H1 (cell line): Measurements from ENCODE around the gene CAPS. TPM values are rescaled to one million over a fixed set of nuclear protein-coding genes. Genes with fewer than 3 reads are reported as not detected.

Experiments used
- CTCF ChIA-PET: fragments of 300-600 bp; sonication (Branson Sonifier 250); formaldehyde crosslinking; loops from one replicate; lab custom pipeline; 2021; ENCODE audit not compliant: partially characterized antibody; lab: Charles Lee
- POLR2A ChIA-PET: fragments of 300-600 bp; sonication (Branson Sonifier 250); formaldehyde crosslinking; loops from one replicate; lab custom pipeline; 2021; ENCODE audit warnings: inconsistent platforms; ENCODE audit not compliant: partially characterized antibody; lab: Charles Lee
- DNase-seq, 2 experiments: peaks; one replicate each; pipeline versions ENCODE4 v3.0.0 to v3.0.0-alpha.2; 2010 to 2022; ENCODE audit warnings: low spot score in 2 of 2, low read depth in 1 of 2, mixed read lengths in 1 of 2
- FAIRE-seq: peaks from 2 replicates; lab custom pipeline; 2011; peaks lifted over from hg19 to GRCh38; lab: Jason Lieb, UNC
- H2AFZ ChIP-seq: 2 replicates; pipeline ENCODE4 v1.8.1; 2012; ENCODE audit warnings: low read length, inconsistent platforms
- H2AK5ac ChIP-seq: 2 replicates; pipeline ENCODE4 v1.6.1; 2013; ENCODE audit warnings: low read depth, low read length
- H2BK120ac ChIP-seq: replicated peaks from 2 replicates; pipeline ENCODE3; 2013; ENCODE audit warnings: low read depth, low read length, inconsistent platforms
- H2BK12ac ChIP-seq: 2 replicates; pipeline ENCODE4 v1.6.1; 2013; ENCODE audit warnings: low read depth, low read length
- H2BK15ac ChIP-seq: 2 replicates; pipeline ENCODE4 v1.6.1; 2013; ENCODE audit warnings: low read length
- H2BK20ac ChIP-seq: 2 replicates; pipeline ENCODE4 v1.6.1; 2013; ENCODE audit warnings: low read length
- H2BK5ac ChIP-seq: 2 replicates; pipeline ENCODE4 v1.6.1; 2013; ENCODE audit warnings: low read depth, low read length
- H3K14ac ChIP-seq: 2 replicates; pipeline ENCODE4 v1.6.1; 2013; ENCODE audit warnings: inconsistent platforms; ENCODE audit not compliant: insufficient read length
- H3K18ac ChIP-seq: 2 replicates; pipeline ENCODE4 v1.6.1; 2013; ENCODE audit warnings: low read length; ENCODE audit errors: extremely low read depth
- H3K23ac ChIP-seq: 2 replicates; pipeline ENCODE4 v1.6.1; 2013; ENCODE audit warnings: inconsistent platforms; ENCODE audit not compliant: insufficient read length
- H3K23me2 ChIP-seq: 2 replicates; pipeline ENCODE4 v1.6.1; 2013; ENCODE audit warnings: low read depth, low read length
- H3K27ac ChIP-seq: 2 replicates; pipeline ENCODE4 v1.6.1; 2011; ENCODE audit warnings: low read depth, low read length, inconsistent platforms
- H3K27me3 ChIP-seq, 4 experiments: replicated peaks in 1 of 4; 1 replicate in 1 of 4; 2 replicates in 3 of 4; pipeline versions ENCODE4 v1.6.1 to v1.8.1; 2011 to 2013; ENCODE audit warnings: low read length in 3 of 4, mild to moderate bottlenecking in 3 of 4, inconsistent platforms in 2 of 4, mixed read lengths in 2 of 4, moderate library complexity in 1 of 4; ENCODE audit not compliant: control insufficient read depth in 3 of 4, insufficient read depth in 3 of 4; ENCODE audit errors: extremely low read depth in 1 of 4
- H3K36me3 ChIP-seq, 4 experiments: 2 replicates each; pipeline versions ENCODE4 v1.6.1 to v1.8.1; 2011 to 2013; ENCODE audit warnings: mild to moderate bottlenecking in 4 of 4, low read length in 3 of 4, moderate library complexity in 2 of 4, control low read depth in 1 of 4, inconsistent platforms in 1 of 4; ENCODE audit not compliant: insufficient read depth in 4 of 4, control insufficient read depth in 2 of 4
- H3K4ac ChIP-seq: replicated peaks from 2 replicates; pipeline ENCODE3; 2013; ENCODE audit warnings: low read length, low read depth, mixed read lengths, inconsistent platforms; ENCODE audit not compliant: insufficient read length
- H3K4me1 ChIP-seq, 4 experiments: replicated peaks in 1 of 4; 1 replicate in 1 of 4; 2 replicates in 3 of 4; pipeline versions ENCODE4 v1.6.1 to v1.8.1; 2011 to 2013; ENCODE audit warnings: low read length in 3 of 4, inconsistent platforms in 2 of 4, mixed read lengths in 1 of 4; ENCODE audit not compliant: insufficient read depth in 4 of 4, control insufficient read depth in 3 of 4
- H3K4me2 ChIP-seq, 2 experiments: 2 replicates each; pipeline versions ENCODE4 v1.6.1 to v1.8.1; 2011 to 2013; ENCODE audit warnings: low read depth in 2 of 2, low read length in 2 of 2, control low read depth in 1 of 2, inconsistent platforms in 1 of 2, mild to moderate bottlenecking in 1 of 2; ENCODE audit not compliant: insufficient read depth in 1 of 2
- H3K4me3 ChIP-seq, 4 experiments: fragments of 200-600, 300-600 bp in 1 of 4; sonication (generic), shearing (Covaris generic), sonication (Bioruptor Twin) in 1 of 4; 2 replicates each; pipeline versions ENCODE4 v1.5.1 to v1.8.1; 2011 to 2016; ENCODE audit warnings: low read length in 4 of 4, low read depth in 3 of 4, control low read depth in 2 of 4, inconsistent platforms in 2 of 4, mild to moderate bottlenecking in 2 of 4, mixed read lengths in 1 of 4, moderate library complexity in 1 of 4; ENCODE audit not compliant: insufficient read depth in 2 of 4; ENCODE audit errors: extremely low read depth in 1 of 4
- H3K56ac ChIP-seq: replicated peaks from 2 replicates; pipeline ENCODE3; 2013; ENCODE audit warnings: low read depth, mild to moderate bottlenecking, mixed read lengths, low read length, inconsistent platforms; ENCODE audit not compliant: insufficient read length
- H3K79me1 ChIP-seq: 2 replicates; pipeline ENCODE4 v1.6.1; 2013; ENCODE audit warnings: low read depth, low read length, control low read depth
- H3K79me2 ChIP-seq, 2 experiments: 2 replicates each; pipeline versions ENCODE4 v1.6.1 to v1.8.1; 2012 to 2013; ENCODE audit warnings: low read length in 2 of 2, mild to moderate bottlenecking in 2 of 2, inconsistent platforms in 1 of 2; ENCODE audit not compliant: insufficient read depth in 2 of 2, control insufficient read depth in 1 of 2
- H3K9ac ChIP-seq, 4 experiments: replicated peaks in 1 of 4; 1 replicate in 1 of 4; 2 replicates in 3 of 4; pipeline versions ENCODE4 v1.6.1 to v1.8.1; 2011 to 2013; ENCODE audit warnings: low read depth in 3 of 4, low read length in 3 of 4, control low read depth in 2 of 4, mild to moderate bottlenecking in 2 of 4, moderate library complexity in 2 of 4, inconsistent platforms in 1 of 4; ENCODE audit errors: extremely low read depth in 1 of 4
- H3K9me3 ChIP-seq, 2 experiments: 2 replicates each; pipeline versions ENCODE4 v1.6.1 to v1.8.1; 2012 to 2013; ENCODE audit warnings: mild to moderate bottlenecking in 2 of 2, moderate library complexity in 2 of 2, control low read depth in 1 of 2, inconsistent platforms in 1 of 2, low read depth in 1 of 2, low read length in 1 of 2, mixed read lengths in 1 of 2; ENCODE audit not compliant: insufficient read depth in 2 of 2
- H4K20me1 ChIP-seq, 2 experiments: replicated peaks in 1 of 2; 2 replicates each; pipeline versions ENCODE3 to v1.8.1; 2011 to 2013; ENCODE audit warnings: inconsistent platforms in 2 of 2, low read length in 2 of 2, mild to moderate bottlenecking in 1 of 2; ENCODE audit not compliant: insufficient read depth in 2 of 2, control insufficient read depth in 1 of 2
- H4K5ac ChIP-seq: 2 replicates; pipeline ENCODE4 v1.6.1; 2013; ENCODE audit warnings: low read length, low read depth, mixed read lengths, inconsistent platforms; ENCODE audit not compliant: insufficient read length
- H4K8ac ChIP-seq: 2 replicates; pipeline ENCODE4 v1.8.0; 2013; ENCODE audit warnings: mild to moderate bottlenecking, moderate library complexity, low read length, inconsistent platforms; ENCODE audit not compliant: insufficient read depth; ENCODE audit errors: extremely low read depth
- H4K91ac ChIP-seq: replicated peaks from 2 replicates; pipeline ENCODE3; 2013; ENCODE audit warnings: low read length, mixed read lengths, inconsistent platforms; ENCODE audit not compliant: insufficient read length
- ASH2L ChIP-seq: fragments of 200-600, 300-600 bp; sonication (generic); IDR thresholded peaks from one replicate; pipeline ENCODE4 v1.7.1; 2017; ENCODE audit warnings: low read length
- CBX5 ChIP-seq: fragments of 300-800, 300-1000 bp; sonication (generic); IDR thresholded peaks from 2 replicates; pipeline ENCODE4 v1.7.1; 2016; ENCODE audit warnings: antibody characterized with exemption, low read length, low read depth
- GABPA ChIP-seq: IDR thresholded peaks from 2 replicates; pipeline ENCODE4 v1.6.1; 2011; ENCODE audit warnings: mild to moderate bottlenecking, low read length, moderate library complexity, borderline replicate concordance; ENCODE audit not compliant: insufficient read depth
- HDAC6 ChIP-seq: IDR thresholded peaks from one replicate; pipeline ENCODE4 v1.7.1; 2012; ENCODE audit warnings: low read depth, mild to moderate bottlenecking, inconsistent platforms, low read length, moderate library complexity
- RBBP5 ChIP-seq: IDR thresholded peaks from 2 replicates; pipeline ENCODE4 v1.7.1; 2012; ENCODE audit warnings: low read depth, mild to moderate bottlenecking, inconsistent platforms, low read length, moderate library complexity, borderline replicate concordance
- SIRT6 ChIP-seq: IDR thresholded peaks from one replicate; pipeline ENCODE4 v1.7.1; 2012; ENCODE audit warnings: low read length, inconsistent platforms
- SUZ12 ChIP-seq: fragments of 200-600 bp; sonication (generic); IDR thresholded peaks from 2 replicates; pipeline ENCODE4 v1.6.1; 2012; ENCODE audit warnings: mild to moderate bottlenecking, inconsistent platforms, low read length, moderate library complexity, mixed read lengths
- TAF1 ChIP-seq: IDR thresholded peaks from 2 replicates; pipeline ENCODE4 v1.6.1; 2011; ENCODE audit warnings: mild to moderate bottlenecking, low read depth, low read length
- TCF12 ChIP-seq: IDR thresholded peaks from 2 replicates; pipeline ENCODE4 v1.6.1; 2011; ENCODE audit warnings: low read depth, mild to moderate bottlenecking, low read length
- WGBS, 2 experiments: shearing (Covaris generic) in 1 of 2; methylation state at CpG; one replicate each; pipeline versions ENCODE4 v1.1.6 to v1.1.7; 2013 to 2015; ENCODE audit warnings: low lambda C conversion rate in 2 of 2, mixed read lengths in 2 of 2, inconsistent platforms in 1 of 2, low coverage in 1 of 2, missing lambda C conversion rate in 1 of 2; ENCODE audit not compliant: insufficient replicate concordance in 2 of 2, insufficient coverage in 1 of 2, insufficient read length in 1 of 2; ENCODE audit errors: extremely low coverage in 1 of 2, missing lambda C conversion rate in 1 of 2; 5-methylcytosine and 5-hydroxymethylcytosine counted together
- polyA plus RNA-seq, 7 experiments: library from polyadenylated mRNA; depleted of rRNA in 3 of 7; stranded (reverse) in 5 of 7; unstranded in 2 of 7; fragments of >200 nt in 5 of 7; fragments of 200-250 nt in 2 of 7; gene quantifications; 1 replicate in 5 of 7; 2 replicates in 1 of 7; 4 replicates in 1 of 7; pipeline versions ENCODE4 v1.2.1 to v1.2.3, GENCODE V29; 2011 to 2013; ENCODE audit warnings: missing spikeins in 2 of 7, mixed read lengths in 2 of 7
- total RNA-seq: library from RNA; stranded (reverse); fragmentation: NEBNext Ultra II Directional; extraction: Animal tissue kit (Norgen Biotek cat#: 25700); gene quantifications from 2 replicates; pipeline ENCODE4 v1.2.1, GENCODE V29; 2021

CAPS gene
- total and polyA plus RNA-seq, 2 of the 8 experiments (the other 6 are each of a cell fraction or from before 2014, with no cell fraction given): 2.1 to 2.4 TPM

DNA sequence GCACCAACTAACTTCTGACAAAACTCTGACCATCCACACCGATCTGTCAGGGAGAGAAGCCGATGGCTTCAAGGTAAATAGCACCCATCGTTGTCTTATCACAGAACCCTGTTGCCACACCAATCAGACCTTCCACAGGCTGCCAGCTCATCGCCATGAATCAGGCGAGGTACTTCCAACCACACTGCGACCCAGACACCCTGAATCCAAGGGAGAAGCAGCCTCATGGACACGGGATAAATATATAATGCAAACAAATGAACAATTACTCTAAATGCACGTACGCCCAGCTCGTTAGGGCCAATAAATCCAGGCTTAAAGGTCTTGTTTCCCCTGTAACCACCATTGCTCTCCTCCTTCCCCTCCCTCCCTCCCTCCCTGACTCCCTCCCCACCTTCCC lies 43.1 kb downstream of the CAPS start:
- H3K56ac ChIP-seq: no peak overlapping the region
- POLR2A ChIA-PET: interaction anchor here (0.6 to 1.9 kb wide), 4 partner anchors 10 to 21 kb away, joined by 3 to 6 read pairs (median 4); partner anchors contain the start of gene RANBP3
- H3K4me2 ChIP-seq: 0 out of 4 replicates have a peak overlapping the region, but pooled peaks of 1 of the 2 experiments have one; percentile 16
- no peaks in the 10 kb centered on the region for H3K36me3 ChIP-seq
- H2BK15ac ChIP-seq: no peak overlapping the region
- H2BK120ac ChIP-seq: no peak overlapping the region
- no peak overlapping the region for H4K5ac ChIP-seq
- no peak overlapping the region; a peak in 1 of 8 replicates for H3K4me3 ChIP-seq
- H3K23me2 ChIP-seq: no peaks in the 10 kb centered on the region
- H3K4me1 ChIP-seq: peaks cover 16 to 48% (median 32%) of the 10 kb centered on the region in 4 experiments
- H2BK20ac ChIP-seq: no peak overlapping the region
- H4K20me1 ChIP-seq: peaks cover 37 to 47% of the 10 kb centered on the region in 2 experiments
- CTCF ChIA-PET: interaction anchor here (0.6 to 5.8 kb wide), 6 partner anchors 9 to 148 kb away, joined by 4 to 43 read pairs (median 4); no protein-coding TSS in a partner anchor
- H3K79me2 ChIP-seq: peaks cover 9 to 94% of the 10 kb centered on the region in 2 experiments
- no peak overlapping the region for H3K23ac ChIP-seq
- DNase-seq: no peak
- no peak overlapping the region for H3K14ac ChIP-seq
- no peaks in the 10 kb centered on the region; a peak in 1 of 7 replicates for H3K27me3 ChIP-seq
- H4K91ac ChIP-seq: no peak overlapping the region
- no peak overlapping the region for H3K27ac ChIP-seq
- no peak overlapping the region for H2BK12ac ChIP-seq
- FAIRE-seq: no peak
- H3K4ac ChIP-seq: no peak overlapping the region
- TF ChIP-seq RBBP5 (no peak), SUZ12 (no peak), ASH2L (no peak), SIRT6 (no peak), TCF12 (no peak), TAF1 (no peak), GABPA (no peak), CBX5 (no peak), HDAC6 (no peak)
- H2AK5ac ChIP-seq: no peak overlapping the region; the same call in 1 of the 2 replicates
- 0 out of 2 replicates have a peak overlapping the region, but pooled peaks have one; percentile 9 for H2BK5ac ChIP-seq
- peaks cover 41% of the 10 kb centered on the region for H3K79me1 ChIP-seq
- no peak overlapping the region for H2AFZ ChIP-seq
- no peak overlapping the region for H4K8ac ChIP-seq
- H3K9ac ChIP-seq: no peak overlapping the region
- WGBS, 2 experiments: 87% methylated on average over 10 of the region's 10 CpGs; no CpG with 5 or more reads in 1 of the 2 experiments
- no peak overlapping the region for H3K18ac ChIP-seq
- no peaks in the 10 kb centered on the region for H3K9me3 ChIP-seq
